OCI-LY7 (cell line): ENCODE measurements around the gene VIT. TPM values are rescaled to one million over a fixed set of nuclear protein-coding genes. Genes with fewer than 3 reads are reported as not detected.

ENCODE experiments used
- BruUV-seq: library from RNA; stranded (reverse); fragments of 400-500 nt; replicated peaks from 2 replicates; lab custom pipeline; 2021; lab: Mats Ljungman, UMichigan
- CTCF ChIA-PET: fragments of 300-600 bp; sonication (Branson Sonifier 250); formaldehyde crosslinking; loops from one replicate; lab custom pipeline; 2022; ENCODE audit warnings: antibody characterized with exemption; ENCODE audit not compliant: unreplicated experiment; lab: Charles Lee
- POLR2A ChIA-PET: fragments of 300-600 bp; sonication (Branson Sonifier 250); formaldehyde crosslinking; loops from one replicate; lab custom pipeline; 2022; ENCODE audit warnings: antibody characterized with exemption; lab: Charles Lee
- DNase-seq: peaks from one replicate; pipeline ENCODE4 v3.0.0-alpha.2; 2015; ENCODE audit warnings: low spot score
- H2AFZ ChIP-seq: fragments of 200-600 bp; sonication (generic), shearing (Covaris generic); 2 replicates; pipeline ENCODE4 v1.6.1; 2014; ENCODE audit warnings: mild to moderate bottlenecking, antibody characterized with exemption, low read length, moderate library complexity
- H3K27ac ChIP-seq: fragments of 200-600 bp; sonication (generic); 2 replicates; pipeline ENCODE4 v1.5.1; 2014; ENCODE audit warnings: mixed run types, low read depth, mild to moderate bottlenecking, moderate library complexity, low read length, inconsistent platforms; ENCODE audit not compliant: poor library complexity, severe bottlenecking
- H3K36me3 ChIP-seq: fragments of 200-600 bp; sonication (generic); 2 replicates; pipeline ENCODE4 v1.6.1; 2014; ENCODE audit warnings: mild to moderate bottlenecking, antibody characterized with exemption, low read length, moderate library complexity, mixed read lengths; ENCODE audit not compliant: insufficient read depth
- H3K4me1 ChIP-seq: fragments of 200-600 bp; sonication (generic); 2 replicates; pipeline ENCODE4 v1.5.1; 2014; ENCODE audit warnings: mild to moderate bottlenecking, low read length; ENCODE audit not compliant: insufficient read depth, poor library complexity, severe bottlenecking
- H3K4me2 ChIP-seq: fragments of 200-600 bp; sonication (generic); 2 replicates; pipeline ENCODE4 v1.6.1; 2014; ENCODE audit warnings: mild to moderate bottlenecking, low read length
- H3K4me3 ChIP-seq: fragments of 200-600 bp; sonication (generic); 2 replicates; pipeline ENCODE4 v1.5.1; 2014; ENCODE audit warnings: mild to moderate bottlenecking, low read depth, low read length; ENCODE audit not compliant: poor library complexity, severe bottlenecking
- H3K79me2 ChIP-seq: fragments of 200-600 bp; sonication (generic); 2 replicates; pipeline ENCODE4 v1.6.1; 2016; ENCODE audit warnings: low read depth, mild to moderate bottlenecking, low read length, moderate library complexity, mixed read lengths; ENCODE audit not compliant: insufficient read depth
- H3K9me2 ChIP-seq: fragments of 200-600 bp; sonication (generic); 2 replicates; pipeline ENCODE4 v1.6.1; 2016; ENCODE audit warnings: mild to moderate bottlenecking, low read length, mixed read lengths; ENCODE audit not compliant: insufficient read depth
- H3K9me3 ChIP-seq: fragments of 200-600 bp; sonication (generic); 2 replicates; pipeline ENCODE4 v1.6.1; 2014; ENCODE audit warnings: mild to moderate bottlenecking, mixed run types, low read length, mixed read lengths
- H4K20me1 ChIP-seq: fragments of 200-600 bp; sonication (generic); 2 replicates; pipeline ENCODE4 v1.6.1; 2014; ENCODE audit warnings: mild to moderate bottlenecking, antibody characterized with exemption, low read length, moderate library complexity, mixed read lengths; ENCODE audit not compliant: insufficient read depth
- CTCF ChIP-seq: fragments of 200-600 bp; sonication (generic); conservative IDR thresholded peaks from 2 replicates; pipeline ENCODE4 v1.5.1; 2014; ENCODE audit warnings: mild to moderate bottlenecking, antibody characterized with exemption, low read length, moderate library complexity, mixed read lengths
- EZH2phosphoT487 ChIP-seq: fragments of 200-600 bp; sonication (generic); IDR thresholded peaks from 2 replicates; pipeline ENCODE4 v1.6.1; 2018; ENCODE audit warnings: low read depth, borderline replicate concordance, mild to moderate bottlenecking, mixed run types, antibody characterized with exemption, low read length, moderate library complexity, mixed read lengths
- intact Hi-C: fragments of 100-400 bp; cut with micrococcal nuclease; formaldehyde crosslinking; loops from one replicate; pipeline ENCODE4 v1.10.0; 2022; ENCODE audit not compliant: unreplicated experiment
- total RNA-seq, 2 experiments: library from RNA; depleted of rRNA in 1 of 2; stranded (reverse); fragments of >200 nt in 1 of 2; shearing (Covaris generic) in 1 of 2; gene quantifications; 2 replicates each; pipeline ENCODE4 v1.2.3, GENCODE V29; 2014 to 2022

VIT gene
- total RNA-seq, 2 experiments from 2014 or later = not detected

DNA sequence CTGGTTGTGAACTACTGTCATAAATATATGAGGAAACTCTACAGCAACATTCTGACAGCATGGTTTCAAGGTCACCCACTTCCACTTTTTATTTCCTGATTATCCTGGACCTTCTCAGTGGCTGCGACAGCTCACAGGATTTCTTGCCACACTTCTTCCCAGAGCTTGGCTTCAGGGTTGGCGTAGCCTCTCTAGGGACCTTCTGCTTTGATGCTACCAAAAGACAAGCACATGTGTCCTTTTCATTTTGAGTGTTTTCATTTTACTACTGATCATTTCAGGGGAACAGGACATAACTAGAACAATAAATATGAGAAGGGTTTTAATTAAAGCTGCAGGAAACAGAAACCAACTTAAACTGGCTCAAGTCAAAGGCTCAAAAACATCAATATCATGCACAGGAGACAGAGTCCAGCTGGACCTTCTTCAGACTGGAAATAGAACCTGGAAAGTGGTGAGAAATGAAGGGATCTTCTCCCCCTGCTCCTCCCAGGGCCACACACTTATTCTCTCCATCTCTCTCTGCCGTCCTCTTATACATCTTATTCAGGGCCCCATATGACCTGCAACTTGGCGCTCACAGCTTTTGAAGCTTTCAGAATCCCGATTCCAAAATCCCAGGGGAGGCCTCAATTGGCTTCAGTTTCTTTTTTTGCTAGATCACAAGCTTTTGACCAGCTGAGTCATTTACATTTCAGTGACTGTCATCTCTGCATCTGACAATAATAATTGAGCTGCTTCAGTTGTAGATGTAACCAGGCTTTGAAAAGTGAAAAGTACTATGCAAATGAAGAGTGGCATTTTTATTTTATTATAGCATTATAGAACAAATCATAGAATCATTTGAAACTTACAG is 9.7 kb downstream of the VIT start:
- H3K4me1 ChIP-seq = no peaks in the 10 kb centered on the region
- intact Hi-C loops = no loop called here
- ChIA-PET POLR2A (interaction anchor here (1.7 kb wide), 1 partner anchor 10 kb away, joined by 6 read pairs; the partner anchor contains the start of gene VIT), CTCF (no interaction called here)
- no peak overlapping the region for H3K4me3 ChIP-seq
- H3K79me2 ChIP-seq = no peaks in the 10 kb centered on the region
- no peaks in the 10 kb centered on the region for H3K36me3 ChIP-seq
- H3K27ac ChIP-seq = no peak overlapping the region
- no peak overlapping the region for H3K4me2 ChIP-seq
- H4K20me1 ChIP-seq = no peaks in the 10 kb centered on the region
- no peaks in the 10 kb centered on the region for H3K9me2 ChIP-seq
- 0 out of 2 replicates have a peak, but pooled peaks cover 5% of the 10 kb centered on the region for H3K9me3 ChIP-seq
- BruUV-seq = no TSS peak
- H2AFZ ChIP-seq = no peak overlapping the region
- TF ChIP-seq EZH2phosphoT487 = no peak
- no peak for TF ChIP-seq CTCF
- DNase-seq = no peak

DNA sequence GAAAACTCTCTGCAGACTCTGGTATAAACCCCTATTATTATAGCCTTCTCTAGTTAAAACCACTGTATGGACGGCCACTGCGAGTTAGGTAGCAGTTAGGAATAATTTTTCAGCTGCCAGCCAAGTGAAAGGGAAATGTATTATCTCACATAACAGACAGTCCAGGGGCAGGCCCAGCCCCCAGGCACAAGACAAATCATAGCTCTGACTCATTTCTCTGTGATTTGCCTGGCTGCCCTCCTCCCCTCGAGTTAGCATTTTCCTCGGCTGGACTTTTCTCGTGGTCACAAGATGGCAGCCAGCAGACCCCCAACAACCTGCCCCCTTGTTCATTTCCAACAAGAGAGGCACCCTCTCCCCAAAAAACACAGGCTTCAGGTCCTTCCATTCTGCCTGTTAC is 10.5 kb downstream of the VIT start:
- no peaks in the 10 kb centered on the region for H3K4me1 ChIP-seq
- no TSS peak for BruUV-seq
- intact Hi-C loops = no loop called here
- no peak overlapping the region for H3K27ac ChIP-seq
- H2AFZ ChIP-seq = no peak overlapping the region
- H3K4me2 ChIP-seq = no peak overlapping the region
- no peaks in the 10 kb centered on the region for H3K9me2 ChIP-seq
- no peak for DNase-seq
- no peaks in the 10 kb centered on the region for H3K79me2 ChIP-seq
- TF ChIP-seq CTCF (no peak), EZH2phosphoT487 (no peak)
- CTCF ChIA-PET = no interaction called here
- H3K36me3 ChIP-seq = no peaks in the 10 kb centered on the region
- POLR2A ChIA-PET = interaction anchor here (1.7 kb wide), 1 partner anchor 11 kb away, joined by 6 read pairs; the partner anchor contains the start of gene VIT
- H4K20me1 ChIP-seq = no peaks in the 10 kb centered on the region
- H3K4me3 ChIP-seq = no peak overlapping the region
- 0 out of 2 replicates have a peak, but pooled peaks cover 5% of the 10 kb centered on the region for H3K9me3 ChIP-seq
